Upper lobe of left lung (tissue), 4 donors: ENCODE results near the gene TWIST1.

ENCODE experiments used
- EP300 ChIP-seq, 4 donors: sonication (generic); formaldehyde crosslinking; IDR thresholded peaks; one replicate each; pipeline ENCODE4 v1.5.1; 2017; ENCODE audit warnings: antibody characterized with exemption in 4 of 4, control low read depth in 2 of 4
- POLR2A ChIP-seq, 4 donors: fragments of 450-650 bp; IDR thresholded peaks; one replicate each; pipeline ENCODE4 v1.5.1; 2016 to 2017; ENCODE audit warnings: antibody characterized with exemption in 4 of 4, mild to moderate bottlenecking in 2 of 4
- POLR2AphosphoS5 ChIP-seq, 2 donors: sonication (generic); formaldehyde crosslinking; IDR thresholded peaks; one replicate each; pipeline ENCODE4 v1.5.1; 2017; ENCODE audit warnings: antibody characterized with exemption in 2 of 2
- TF ChIP-seq, protein P1 (sequence below), 6 experiments: fragments of 450-650 bp in 4 of 6; fragments of 200-600 bp in 2 of 6; sonication (generic) in 2 of 6; IDR thresholded peaks; one replicate each; pipeline ENCODE4 v1.5.1; 2016 to 2019; ENCODE audit warnings: antibody characterized with exemption in 6 of 6

DNA sequence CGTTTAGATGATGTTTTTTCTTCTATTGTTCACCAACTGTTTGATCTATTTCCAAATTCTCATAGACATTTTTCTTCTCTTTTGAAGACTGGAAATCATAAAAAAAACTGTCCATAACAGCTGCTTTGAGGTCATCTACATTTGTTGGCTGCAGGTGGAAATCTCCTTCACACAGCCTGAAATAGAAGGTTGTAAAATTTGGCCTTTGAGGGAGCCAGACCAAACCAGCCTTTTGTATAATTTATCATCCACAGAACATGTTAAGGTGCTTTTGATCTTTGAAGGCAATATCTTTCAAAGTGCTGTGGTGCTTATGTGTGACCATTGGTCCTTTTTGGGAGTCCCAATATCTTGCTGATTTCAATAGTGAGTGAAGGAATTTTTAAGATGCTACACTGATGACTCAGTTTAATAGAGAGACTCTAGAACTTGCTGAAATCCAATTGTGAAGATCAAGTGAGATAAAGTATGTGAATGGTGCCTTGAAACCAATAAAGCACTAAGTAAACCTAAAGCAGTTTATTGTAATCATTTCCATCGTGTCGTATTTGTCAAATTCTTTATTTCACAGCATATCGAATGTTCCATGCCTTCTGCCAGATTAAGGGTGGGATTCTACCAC, 22.4 kb upstream of the TWIST1 start:
- TF ChIP-seq POLR2AphosphoS5 (IDR thresholded peaks at IDR 0.05), result no peak
- TF ChIP-seq, protein P1, sequence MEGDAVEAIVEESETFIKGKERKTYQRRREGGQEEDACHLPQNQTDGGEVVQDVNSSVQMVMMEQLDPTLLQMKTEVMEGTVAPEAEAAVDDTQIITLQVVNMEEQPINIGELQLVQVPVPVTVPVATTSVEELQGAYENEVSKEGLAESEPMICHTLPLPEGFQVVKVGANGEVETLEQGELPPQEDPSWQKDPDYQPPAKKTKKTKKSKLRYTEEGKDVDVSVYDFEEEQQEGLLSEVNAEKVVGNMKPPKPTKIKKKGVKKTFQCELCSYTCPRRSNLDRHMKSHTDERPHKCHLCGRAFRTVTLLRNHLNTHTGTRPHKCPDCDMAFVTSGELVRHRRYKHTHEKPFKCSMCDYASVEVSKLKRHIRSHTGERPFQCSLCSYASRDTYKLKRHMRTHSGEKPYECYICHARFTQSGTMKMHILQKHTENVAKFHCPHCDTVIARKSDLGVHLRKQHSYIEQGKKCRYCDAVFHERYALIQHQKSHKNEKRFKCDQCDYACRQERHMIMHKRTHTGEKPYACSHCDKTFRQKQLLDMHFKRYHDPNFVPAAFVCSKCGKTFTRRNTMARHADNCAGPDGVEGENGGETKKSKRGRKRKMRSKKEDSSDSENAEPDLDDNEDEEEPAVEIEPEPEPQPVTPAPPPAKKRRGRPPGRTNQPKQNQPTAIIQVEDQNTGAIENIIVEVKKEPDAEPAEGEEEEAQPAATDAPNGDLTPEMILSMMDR (IDR thresholded peaks at IDR 0.05), result no peak
- no peak for TF ChIP-seq EP300 (IDR thresholded peaks at IDR 0.05)
- TF ChIP-seq POLR2A (IDR thresholded peaks at IDR 0.05), result no peak
